ENCODE measurements around the gene L3MBTL1. TPM values are rescaled to one million over a fixed set of nuclear protein-coding genes. Genes with fewer than 3 reads are reported as not detected.

Gene L3MBTL1
- polyA plus RNA-seq, 1 donor (not counting 4 experiments of a cell fraction or from before 2014, with no cell fraction given): 5.0 TPM

- TF ChIP-seq CTCF (optimal IDR thresholded peaks at IDR 0.05 in 1 of 3, IDR thresholded peaks at IDR 0.05 in 1 of 3, conservative IDR thresholded peaks at IDR 0.05 in 1 of 3; ENCODE audit: extremely low read depth in 1 of 3, insufficient read depth in 2 of 3, low read length in 3 of 3) (no peak), EZH2 (IDR thresholded peaks at IDR 0.05; ENCODE audit: low read length) (no peak)
- H3K9me3 ChIP-seq (ENCODE audit: control insufficient read depth, low read depth, low read length): no peaks in the 10 kb centered on the region
- no peaks in the 10 kb centered on the region for H3K36me3 ChIP-seq (ENCODE audit: control insufficient read depth in 2 of 2, extremely low read depth in 1 of 2, insufficient read depth in 2 of 2, low read length in 2 of 2)
- H4K20me1 ChIP-seq (ENCODE audit: control insufficient read depth, extremely low read depth, insufficient read depth, low read length): no peaks in the 10 kb centered on the region
- H3K4me3 ChIP-seq (ENCODE audit: control insufficient read depth in 2 of 3, extremely low read depth in 1 of 3, insufficient read depth in 2 of 3, low read depth in 1 of 3, low read length in 3 of 3): no peak overlapping the region
- no peak overlapping the region for H3K9ac ChIP-seq (ENCODE audit: control insufficient read depth, extremely low read depth, insufficient read depth, low read length)
- H3K79me2 ChIP-seq (ENCODE audit: control insufficient read depth, insufficient read depth, low read length): no peaks in the 10 kb centered on the region
- FAIRE-seq (no peak), DNase-seq (ENCODE audit: low read depth, low spot score) (no peak)
- no peak overlapping the region for H3K4me2 ChIP-seq (ENCODE audit: control insufficient read depth, extremely low read depth, insufficient read depth, low read depth, low read length)
- dilution Hi-C loops (cut with MboI; ENCODE audit: extremely low pct_ligation_motif_present, low sequenced_read_pairs): no loop called here
- no peaks in the 10 kb centered on the region for H3K27me3 ChIP-seq (ENCODE audit: control insufficient read depth, extremely low read depth, insufficient read depth, low read length)
- no peaks in the 10 kb centered on the region for H3K9me1 ChIP-seq (ENCODE audit: control insufficient read depth, extremely low read depth, insufficient read depth, low read length)
- H3K27ac ChIP-seq (ENCODE audit: control insufficient read depth, insufficient read depth, low read length): no peak overlapping the region
- H3K4me1 ChIP-seq (ENCODE audit: control insufficient read depth, extremely low read depth, insufficient read depth, low read length): no peaks in the 10 kb centered on the region
- H2AFZ ChIP-seq (ENCODE audit: control insufficient read depth, low read length): no peak overlapping the region
Observed at GRCh38 chr20:43516251-43516824, 8.8 kb downstream of the L3MBTL1 start.

GRCh38 chr20:43520074-43520630 is 12.7 kb downstream of the L3MBTL1 start:
- no peaks in the 10 kb centered on the region for H3K36me3 ChIP-seq (ENCODE audit: control insufficient read depth in 2 of 2, extremely low read depth in 1 of 2, insufficient read depth in 2 of 2, low read length in 2 of 2)
- no peak overlapping the region for H3K9ac ChIP-seq (ENCODE audit: control insufficient read depth, extremely low read depth, insufficient read depth, low read length)
- FAIRE-seq: no peak
- no peak for DNase-seq (ENCODE audit: low read depth, low spot score)
- no peaks in the 10 kb centered on the region for H3K4me1 ChIP-seq (ENCODE audit: control insufficient read depth, extremely low read depth, insufficient read depth, low read length)
- dilution Hi-C loops (cut with MboI; ENCODE audit: extremely low pct_ligation_motif_present, low sequenced_read_pairs): no loop called here
- H3K4me3 ChIP-seq (ENCODE audit: control insufficient read depth in 2 of 3, extremely low read depth in 1 of 3, insufficient read depth in 2 of 3, low read depth in 1 of 3, low read length in 3 of 3): no peak overlapping the region
- H2AFZ ChIP-seq (ENCODE audit: control insufficient read depth, low read length): no peak overlapping the region
- H4K20me1 ChIP-seq (ENCODE audit: control insufficient read depth, extremely low read depth, insufficient read depth, low read length): no peaks in the 10 kb centered on the region
- TF ChIP-seq CTCF (optimal IDR thresholded peaks at IDR 0.05 in 1 of 3, IDR thresholded peaks at IDR 0.05 in 1 of 3, conservative IDR thresholded peaks at IDR 0.05 in 1 of 3; ENCODE audit: extremely low read depth in 1 of 3, insufficient read depth in 2 of 3, low read length in 3 of 3) (no peak), EZH2 (IDR thresholded peaks at IDR 0.05; ENCODE audit: low read length) (no peak)
- no peaks in the 10 kb centered on the region for H3K9me1 ChIP-seq (ENCODE audit: control insufficient read depth, extremely low read depth, insufficient read depth, low read length)
- H3K27ac ChIP-seq (ENCODE audit: control insufficient read depth, insufficient read depth, low read length): no peak overlapping the region
- H3K79me2 ChIP-seq (ENCODE audit: control insufficient read depth, insufficient read depth, low read length): no peaks in the 10 kb centered on the region
- H3K27me3 ChIP-seq (ENCODE audit: control insufficient read depth, extremely low read depth, insufficient read depth, low read length): no peaks in the 10 kb centered on the region
- H3K4me2 ChIP-seq (ENCODE audit: control insufficient read depth, extremely low read depth, insufficient read depth, low read depth, low read length): no peak overlapping the region
- no peaks in the 10 kb centered on the region for H3K9me3 ChIP-seq (ENCODE audit: control insufficient read depth, low read depth, low read length)

All from keratinocyte (primary cell).